GM19438 (cell line): ENCODE measurements around the gene GNG14.
"Not testable (repeated sequence)": the region's sequence is repeated elsewhere in the genome, so short reads cannot be mapped to it uniquely, and the experiment has no call there.

Experiments
- ATAC-seq: cut with Tn5 transposase; IDR thresholded peaks from one replicate; pipeline ENCODE4 v1.9.1; 2021; ENCODE audit warnings: low read depth; ENCODE audit not compliant: unreplicated experiment

GNG14 gene

DNA sequence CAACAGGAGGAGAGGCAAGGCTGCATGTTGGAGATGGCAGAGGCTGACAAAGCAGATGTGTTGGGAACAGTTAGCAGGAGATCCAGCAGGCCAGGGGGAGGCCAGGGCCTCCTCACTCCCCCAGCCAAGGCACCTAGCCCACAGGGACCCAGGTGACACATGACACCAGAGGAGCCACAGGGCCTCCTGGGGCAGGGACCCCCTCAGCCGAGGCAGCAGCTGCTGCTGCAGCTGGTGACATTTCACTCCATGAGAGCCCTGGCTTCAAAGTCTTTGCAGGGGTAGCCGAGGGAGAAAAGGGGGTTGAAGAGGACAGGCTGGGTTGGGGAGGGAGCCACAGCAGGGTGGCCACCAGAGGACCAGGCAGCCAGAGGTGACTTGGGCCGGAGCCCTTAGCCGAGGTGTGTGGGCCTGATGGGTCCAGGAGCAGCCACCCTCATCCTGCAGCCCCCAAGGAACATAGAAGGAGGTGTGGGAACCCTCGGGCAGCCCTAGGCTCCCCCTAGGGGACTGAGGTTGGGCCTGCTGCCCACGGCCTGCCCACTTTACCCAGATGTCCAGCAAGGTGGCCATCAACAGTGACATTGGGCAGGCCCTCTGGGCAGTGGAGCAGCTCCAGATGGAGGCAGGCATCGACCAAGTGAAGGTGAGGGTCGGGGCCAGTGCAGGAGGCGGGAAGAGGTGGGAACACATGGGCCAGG lies at the start of gene GNG14:
Gene GNG14, plus strand, starts transcription at position 503 of the 701 bp plus-strand sequence. Its CDS starts 51 bp downstream, at position 554.
- no peak for ATAC-seq

- ATAC-seq: no peak
These were observed 49.1 kb upstream of the GNG14 start for GRCh38 chr19:12638611-12639182.

GRCh38 chr19:12639901-12640613 lies 47.7 kb upstream of the GNG14 start:
- ATAC-seq: peak; percentile 64

GRCh38 chr19:12641456-12641855 lies 46.3 kb upstream of the GNG14 start:
- no peak for ATAC-seq

DNA sequence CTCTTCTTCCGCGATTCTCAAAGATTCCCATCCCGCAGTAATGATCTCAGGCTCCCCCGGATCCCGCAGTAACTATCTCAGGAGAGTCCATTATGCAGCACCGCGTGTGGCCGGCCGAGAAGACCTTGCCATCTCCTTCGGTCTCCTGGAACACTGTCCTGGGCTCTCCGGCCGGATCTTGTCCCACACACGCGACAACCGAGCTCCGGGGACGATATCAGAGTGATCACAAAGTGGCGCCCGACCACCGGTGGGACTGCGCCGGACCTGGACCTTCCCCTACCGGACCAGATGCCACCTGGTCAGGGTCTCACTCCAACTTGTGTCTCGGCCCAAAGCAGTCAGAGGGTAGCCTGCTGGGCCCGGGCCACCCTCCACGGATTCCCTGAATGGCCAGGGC lies 45.3 kb upstream of the GNG14 start:
- ATAC-seq: no peak

- not testable (repeated sequence) for ATAC-seq
These were observed 44.1 kb upstream of the GNG14 start for GRCh38 chr19:12643716-12644115.

DNA sequence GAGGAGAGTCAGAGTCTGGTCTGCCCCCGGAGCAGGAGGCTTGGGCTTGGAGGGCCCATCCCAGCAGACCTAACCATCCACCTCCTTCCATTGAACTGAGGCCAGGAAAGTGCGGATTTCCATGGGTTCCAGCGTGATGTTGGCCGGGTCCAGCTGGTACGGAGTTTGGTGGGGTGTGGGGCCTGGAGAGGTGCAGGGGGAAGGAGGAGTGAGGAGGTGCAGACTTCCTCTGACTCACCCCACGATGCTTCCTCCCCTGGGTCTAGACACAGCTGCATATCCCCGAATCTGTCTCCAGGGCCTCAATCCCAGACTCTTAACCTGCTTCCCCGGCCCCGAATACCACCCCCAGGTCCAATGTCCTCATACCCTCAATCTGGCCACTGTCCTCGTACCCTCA lies 41.2 kb upstream of the GNG14 start:
- no peak for ATAC-seq

GRCh38 chr19:12647047-12647446 lies 40.8 kb upstream of the GNG14 start:
- no peak for ATAC-seq

DNA sequence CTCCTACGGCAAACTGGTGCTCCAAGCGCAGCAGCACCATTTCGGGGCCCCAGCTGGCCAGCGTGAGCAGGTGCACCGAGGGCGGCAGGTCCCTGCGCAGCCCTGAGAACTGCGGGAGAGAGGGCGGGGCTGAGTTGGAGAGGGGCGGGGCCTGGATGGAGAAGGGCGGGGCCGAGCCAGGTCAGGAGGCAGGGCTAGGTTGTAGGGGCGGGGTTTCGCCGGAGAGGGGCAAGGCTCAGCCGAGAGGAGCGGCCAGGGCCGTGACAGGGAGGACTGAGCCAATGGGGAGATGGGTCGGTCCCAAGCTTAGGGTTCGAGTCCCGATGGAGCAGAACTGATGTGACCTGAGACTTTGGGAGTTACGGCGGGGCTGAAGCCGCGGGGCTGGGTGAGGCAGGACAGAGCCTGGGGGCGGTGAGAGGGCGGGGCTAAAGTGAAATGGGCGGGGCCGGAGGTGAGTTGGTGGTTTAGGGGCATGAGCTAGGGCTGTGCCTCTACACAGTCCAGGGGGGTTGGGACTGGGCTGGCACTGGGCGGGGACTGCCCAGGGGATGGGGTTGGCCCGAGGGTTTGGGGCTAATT lies 40.2 kb upstream of the GNG14 start:
- no peak for ATAC-seq

DNA sequence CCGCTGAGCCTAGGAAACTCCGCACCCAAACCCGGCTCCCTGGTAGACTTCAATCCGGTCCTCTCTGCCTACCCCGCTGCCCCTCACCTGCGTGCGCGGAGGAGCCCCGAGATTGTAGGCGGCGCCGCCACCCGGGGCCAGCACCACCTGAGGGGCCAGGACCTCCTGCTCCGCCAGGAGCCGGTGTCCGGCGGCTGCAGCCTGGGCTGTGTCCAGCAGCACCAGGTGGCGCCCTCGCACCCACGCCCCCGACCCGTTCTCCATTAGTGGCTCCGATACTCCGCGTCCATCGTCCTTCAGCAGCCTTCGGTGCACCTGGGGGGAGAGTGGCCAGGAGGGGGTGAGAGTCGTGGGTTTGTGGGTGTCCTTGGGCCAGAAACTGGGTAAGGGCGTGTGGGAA lies 39.7 kb upstream of the GNG14 start:
- ATAC-seq: no peak

DNA sequence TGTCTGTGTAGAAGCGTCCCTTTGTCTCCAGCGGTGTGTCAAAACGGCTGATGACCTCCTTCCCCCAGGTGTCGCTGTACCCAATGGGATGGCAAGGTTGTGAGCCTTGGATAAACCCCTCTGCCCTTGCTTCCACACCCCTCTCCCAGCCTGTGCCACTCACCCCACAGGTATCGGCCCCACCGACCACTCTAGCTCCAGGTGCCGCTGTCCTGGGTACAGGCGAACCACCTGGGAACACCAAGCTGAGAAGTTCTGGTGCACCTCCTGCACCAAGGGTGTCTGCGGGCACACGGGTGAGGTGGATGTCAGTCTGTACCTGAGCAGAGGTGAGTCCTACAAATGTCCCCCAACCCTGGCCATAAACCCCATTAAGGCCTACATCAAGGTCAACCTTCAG lies 37.9 kb upstream of the GNG14 start:
- ATAC-seq: no peak

DNA sequence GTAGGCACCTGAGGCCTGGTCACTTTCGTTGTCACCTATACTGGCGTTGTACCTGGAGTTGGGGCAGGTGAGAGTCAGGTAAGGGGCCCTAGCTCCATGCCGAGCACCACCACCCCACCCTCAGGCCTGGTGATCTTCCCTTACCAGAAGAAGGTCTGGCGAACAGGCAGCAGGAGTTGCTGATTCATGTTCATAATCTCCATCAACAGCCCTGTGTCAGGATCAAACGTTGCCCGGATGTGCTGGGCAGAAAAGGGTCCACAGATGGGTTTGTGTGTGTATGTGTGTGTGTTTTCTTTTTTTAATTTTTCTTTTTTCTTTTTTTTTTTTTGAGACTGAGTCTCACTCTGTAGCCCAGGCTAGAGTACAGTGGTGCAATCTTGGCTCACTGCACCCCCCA lies 35.6 kb upstream of the GNG14 start:
- no peak for ATAC-seq

DNA sequence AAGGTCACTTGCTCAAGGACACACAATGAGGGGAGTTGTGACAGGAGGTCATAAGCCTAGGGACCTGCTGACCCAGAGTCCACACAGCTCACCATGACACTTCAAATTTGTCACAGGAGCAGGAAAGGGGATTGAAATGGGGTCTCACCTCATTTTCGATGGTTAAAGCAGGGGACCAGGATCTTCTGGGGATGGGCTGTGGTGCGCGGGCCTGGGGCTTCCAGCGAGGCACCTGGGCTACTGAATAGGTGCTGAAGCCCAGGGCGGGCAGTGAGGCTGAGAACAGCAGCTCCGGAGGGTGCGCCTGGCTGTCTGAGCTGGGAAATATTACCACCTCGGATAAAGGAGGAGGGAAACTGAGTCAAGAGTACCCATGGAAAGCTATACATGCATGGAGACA lies 32.3 kb upstream of the GNG14 start:
- no peak for ATAC-seq

GRCh38 chr19:12656899-12657571 lies 30.8 kb upstream of the GNG14 start:
- ATAC-seq: no peak

- no peak for ATAC-seq
These were observed 29.8 kb upstream of the GNG14 start for GRCh38 chr19:12657966-12658365.

DNA sequence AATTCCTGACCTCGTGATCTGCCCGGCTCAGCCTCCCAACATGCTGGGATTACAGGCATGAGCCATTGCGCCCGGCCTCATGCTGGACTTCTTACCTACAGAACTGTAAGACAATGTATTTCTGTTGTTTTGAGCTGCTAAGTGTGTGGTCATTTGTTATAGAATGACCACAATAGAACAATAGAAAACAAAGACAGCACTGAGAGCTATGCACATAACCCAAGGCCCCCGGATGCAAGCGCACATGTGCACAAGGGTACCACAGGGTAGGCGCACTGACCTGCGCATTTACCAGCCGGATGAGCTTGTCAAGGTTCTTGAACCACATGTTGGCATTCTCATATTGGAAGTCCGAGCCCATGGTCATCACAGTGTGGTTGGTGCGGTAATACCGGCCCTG lies 26.8 kb upstream of the GNG14 start:
- ATAC-seq: no peak

- ATAC-seq: no peak
These were observed 23.2 kb upstream of the GNG14 start for GRCh38 chr19:12664406-12665280.

GRCh38 chr19:12665281-12665573 lies 22.6 kb upstream of the GNG14 start:
- ATAC-seq: no peak

GRCh38 chr19:12665671-12666264 lies 22.0 kb upstream of the GNG14 start:
- ATAC-seq: no peak
